Glomerular visceral epithelial cell (primary cell): Measurements from ENCODE around the gene SHANK2.
"Not testable (repeated sequence)": the region's sequence is repeated elsewhere in the genome, so short reads cannot be mapped to it uniquely, and the experiment has no call there.

Experiments
- DNase-seq: peaks from one replicate; pipeline ENCODE4 v3.0.0-alpha.2; 2016; ENCODE audit errors: extremely low spot score

SHANK2 gene

DNA sequence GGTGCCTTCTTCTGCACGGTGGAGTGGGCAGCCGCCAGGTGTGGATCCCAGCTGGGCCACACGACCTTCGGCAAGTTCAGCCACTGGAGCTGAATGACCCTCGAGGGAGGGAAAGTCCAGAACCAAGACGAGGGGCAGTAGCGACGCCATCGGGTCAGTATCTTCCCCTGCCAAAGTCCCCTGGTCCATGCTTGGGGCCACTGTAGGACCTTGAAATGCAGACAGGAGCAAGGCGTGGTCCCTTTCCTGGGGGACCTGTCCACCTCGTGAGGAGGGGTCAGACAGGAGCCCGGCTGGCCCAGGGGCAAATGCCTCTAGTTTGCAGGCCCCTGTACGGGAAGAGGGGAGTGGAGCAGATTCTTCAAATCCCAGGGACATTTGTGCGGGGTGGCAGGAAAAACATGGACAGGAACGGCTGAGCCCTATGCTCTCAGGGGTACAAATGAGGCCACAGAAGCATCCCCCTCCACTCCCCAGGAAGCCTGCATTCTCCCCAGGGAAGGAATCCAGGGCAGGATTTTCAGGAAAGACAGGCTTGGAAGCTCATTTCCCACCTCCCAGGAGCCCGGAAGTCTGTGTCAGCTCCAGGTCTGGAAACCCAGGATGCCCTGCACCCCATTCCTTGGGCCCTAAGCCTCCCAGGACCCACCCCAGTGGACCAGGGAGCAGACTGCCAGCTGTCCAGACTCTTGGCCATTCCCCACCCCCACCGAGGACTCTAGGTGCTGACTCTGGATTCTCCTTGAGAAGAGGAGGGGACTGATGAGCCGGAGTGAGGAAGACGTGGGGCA, 6.6 kb downstream of the SHANK2 start:
- DNase-seq, result no peak

DNA sequence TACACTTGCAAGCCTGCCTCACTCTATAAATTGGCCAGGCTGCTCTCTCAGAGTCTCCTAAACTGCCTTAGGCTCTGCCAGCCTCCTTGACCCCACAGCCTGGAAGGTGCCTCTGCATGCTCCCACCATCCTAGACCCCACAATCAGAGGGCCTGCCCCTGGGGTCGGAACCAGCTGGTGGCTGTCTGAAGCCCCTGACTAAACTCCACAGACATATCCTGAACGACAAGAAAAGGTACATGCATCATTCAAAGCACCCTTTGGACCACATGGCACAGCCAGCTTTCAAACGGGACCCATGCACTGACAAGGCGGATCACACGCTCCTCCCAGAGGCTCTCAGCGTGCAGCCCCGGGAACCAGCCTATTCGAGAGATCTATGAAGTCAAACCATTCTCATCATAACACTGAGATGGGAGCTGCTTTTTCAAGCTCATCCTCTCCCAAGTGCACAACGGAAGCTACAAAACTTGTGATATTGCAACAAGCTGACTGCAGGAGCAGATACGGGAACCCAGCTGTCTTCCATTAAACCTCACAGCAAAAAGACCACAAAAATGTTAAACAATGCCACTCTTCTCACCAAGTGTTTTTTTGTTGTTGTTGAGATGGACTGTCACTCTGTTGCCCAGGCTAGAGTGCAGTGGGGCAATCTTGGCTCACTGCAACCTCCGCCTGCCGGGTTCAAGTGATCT, 8.1 kb downstream of the SHANK2 start:
- DNase-seq, result no peak

- no peak for DNase-seq
Measured at GRCh38 chr11:71242391-71242790, 10.0 kb downstream of the SHANK2 start.

GRCh38 chr11:71241721-71242259, 10.6 kb downstream of the SHANK2 start:
- no peak for DNase-seq

DNA sequence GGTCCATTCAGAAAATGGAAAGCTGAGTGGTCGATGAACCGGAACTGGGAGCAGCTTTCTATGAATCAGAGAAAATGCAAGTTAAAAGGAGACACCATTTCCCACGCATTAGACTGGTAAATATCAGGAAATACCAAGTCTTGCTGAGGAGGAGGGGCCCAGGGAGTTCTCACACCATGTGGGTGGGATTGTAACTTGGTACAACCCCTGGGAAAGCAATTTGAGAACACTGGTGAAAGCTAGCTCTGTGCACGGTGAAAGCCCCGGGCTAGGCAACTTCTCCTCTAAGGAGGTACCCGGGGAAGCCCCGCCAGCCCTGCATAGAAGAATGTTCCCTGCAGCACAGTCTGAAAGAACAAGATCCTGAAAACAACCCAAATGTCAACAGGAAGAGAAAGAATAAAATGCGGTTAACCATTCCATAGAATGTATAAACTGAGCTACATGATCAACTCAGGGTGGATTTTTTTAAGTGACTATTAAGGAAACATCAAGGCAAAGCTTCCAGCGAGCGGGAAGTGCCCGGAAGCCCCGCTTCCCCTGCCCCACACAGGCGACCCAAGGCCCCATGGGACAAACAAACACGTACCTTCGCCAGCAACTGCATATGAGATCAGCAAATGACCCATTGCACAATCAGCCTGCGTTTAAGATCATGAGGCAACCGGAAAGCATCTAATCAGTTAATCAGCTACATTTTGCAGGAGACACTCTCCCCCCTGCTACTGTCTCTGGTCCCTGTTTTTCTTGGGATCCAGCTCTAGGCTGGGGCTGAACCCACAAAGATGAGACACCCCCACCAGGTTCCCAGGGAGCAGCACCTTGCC, 11.3 kb downstream of the SHANK2 start:
- peak; percentile 85 for DNase-seq

DNA sequence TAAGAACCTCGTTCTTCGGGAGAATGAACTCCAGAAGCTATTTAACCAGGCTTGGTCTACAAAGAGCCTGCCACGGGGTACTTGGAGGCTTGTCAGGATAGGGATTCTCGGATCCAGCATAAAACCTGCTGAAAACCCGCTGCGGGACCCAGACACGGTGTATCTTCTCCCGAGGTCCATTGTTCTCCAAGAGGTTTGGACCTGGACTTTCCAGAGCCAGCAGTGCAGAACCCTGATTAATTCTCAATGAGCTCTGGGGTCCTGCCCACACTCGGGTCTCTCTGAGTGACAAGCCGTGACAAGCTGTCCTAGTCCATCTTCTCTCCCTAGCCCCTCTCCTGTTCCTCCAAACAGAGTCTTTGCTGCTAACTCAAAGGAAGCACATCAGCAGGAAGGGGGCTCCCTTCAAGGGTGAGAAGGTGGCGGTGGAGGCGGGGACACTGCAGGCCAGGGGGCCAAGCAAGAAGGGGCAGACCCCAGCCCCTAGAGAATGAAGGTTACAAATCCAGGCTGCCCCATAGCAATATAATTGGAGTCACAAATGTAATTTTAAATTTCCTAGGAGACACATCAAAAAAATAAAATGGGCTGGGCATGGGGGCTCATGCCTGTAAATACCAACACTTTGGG, 12.2 kb downstream of the SHANK2 start:
- no peak for DNase-seq

DNA sequence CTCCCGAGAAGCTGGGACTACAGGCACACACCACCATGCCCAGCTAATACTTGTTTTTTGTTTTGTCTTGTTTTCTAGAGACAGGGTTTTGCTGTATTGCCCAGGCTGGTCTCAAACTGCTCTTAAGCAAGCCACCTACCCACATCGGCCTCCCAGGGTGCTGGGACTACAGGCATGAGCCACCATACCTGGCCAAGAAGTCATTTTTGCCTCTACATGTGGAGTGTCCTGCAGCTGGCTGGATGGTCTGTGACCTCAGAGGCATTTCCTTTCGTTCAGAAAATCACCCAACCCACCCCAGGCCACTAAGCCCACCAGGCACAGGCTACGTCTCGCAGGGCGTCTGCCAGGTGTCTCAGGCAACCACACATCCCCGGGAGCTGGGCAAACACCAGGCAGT, 12.8 kb downstream of the SHANK2 start:
- DNase-seq, result no peak

DNA sequence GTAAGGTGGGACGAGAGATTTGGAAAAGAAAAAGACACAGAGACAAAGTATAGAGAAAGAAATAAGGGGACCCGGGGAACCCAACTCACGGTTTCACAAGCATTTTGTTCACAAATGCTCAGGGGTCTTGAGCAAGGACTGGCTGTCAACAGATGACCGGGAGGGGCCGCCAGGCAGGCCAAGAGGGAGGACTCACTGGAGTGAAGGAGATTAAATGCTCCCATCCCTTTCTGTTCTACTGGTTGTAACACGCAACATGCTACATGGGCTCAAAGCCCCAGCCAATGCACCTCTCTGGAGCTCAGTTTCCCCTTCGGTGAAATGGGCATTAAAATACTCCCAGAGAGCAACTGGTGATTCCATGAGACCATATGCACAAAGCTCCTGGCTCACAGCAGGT, 13.4 kb downstream of the SHANK2 start:
- no peak for DNase-seq

- DNase-seq, result no peak
Measured at GRCh38 chr11:71238285-71238875, 14.0 kb downstream of the SHANK2 start.

DNA sequence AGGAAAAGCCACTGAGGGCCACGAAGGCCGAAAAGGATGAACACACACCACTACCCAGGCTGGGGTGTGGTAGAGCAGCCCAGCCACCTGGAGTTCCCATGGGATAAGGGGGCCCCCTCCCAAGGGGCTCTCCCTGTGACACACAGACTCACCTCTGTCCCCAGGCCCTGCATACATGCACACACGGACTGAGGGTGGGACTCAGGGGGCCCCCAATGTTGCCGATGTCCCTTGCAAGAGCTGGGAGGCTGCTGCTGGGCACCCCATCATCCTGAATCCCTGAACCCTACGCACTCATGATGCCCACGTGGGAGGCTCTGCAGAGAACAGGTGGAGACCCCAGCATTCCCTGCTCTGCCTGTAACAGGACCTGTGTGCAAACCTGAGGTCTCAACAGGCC, 14.5 kb downstream of the SHANK2 start:
- DNase-seq, result no peak

DNA sequence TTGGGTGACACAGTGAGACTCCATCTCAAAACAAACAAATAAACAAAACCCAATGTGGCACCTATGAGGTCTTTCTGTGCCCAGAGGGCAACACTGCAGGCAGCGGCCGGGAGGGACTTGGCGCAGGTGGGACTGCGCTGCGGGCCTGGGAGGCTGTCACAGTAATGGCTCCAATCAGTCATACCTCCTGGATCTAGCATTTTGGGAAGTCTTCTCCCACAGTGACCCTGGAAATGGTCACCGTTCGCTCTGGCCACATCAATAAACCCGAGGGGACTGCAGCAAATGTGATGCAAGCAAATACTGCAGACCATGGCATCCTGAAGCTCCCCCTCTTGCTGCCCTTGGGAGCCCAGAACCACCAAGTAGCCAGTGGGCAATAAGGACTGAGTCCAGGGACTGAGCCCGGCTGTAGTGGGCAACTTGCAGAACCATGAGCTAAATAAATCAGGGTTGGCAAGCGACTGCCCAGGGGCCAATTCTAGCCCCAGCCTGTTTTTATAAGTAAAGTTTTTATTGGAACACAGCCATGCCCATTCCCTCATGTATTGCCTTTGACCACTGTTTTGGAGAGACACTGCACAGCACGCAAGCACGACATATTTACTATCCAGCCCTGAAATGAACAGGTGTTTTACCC, 15.4 kb downstream of the SHANK2 start:
- DNase-seq, result no peak

DNA sequence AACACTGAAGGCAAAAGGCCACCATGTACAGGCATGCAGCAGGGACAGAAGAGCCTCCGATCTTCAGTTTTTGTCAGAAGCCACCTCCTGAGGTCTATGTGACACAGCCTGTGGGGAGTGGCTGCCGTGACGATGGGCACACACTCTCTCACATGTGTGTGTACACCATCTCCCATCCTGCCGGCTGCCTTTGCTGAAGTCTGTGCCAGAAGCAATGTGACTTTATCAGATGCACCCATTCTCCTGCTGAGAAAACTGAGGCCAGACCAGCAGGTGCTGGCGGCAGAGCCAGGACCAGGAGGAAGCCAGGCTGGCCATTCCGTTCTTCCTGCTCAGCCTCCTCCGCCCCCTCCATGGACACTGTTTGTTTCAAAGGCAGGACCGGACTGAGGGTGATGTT, 16.7 kb downstream of the SHANK2 start:
- no peak for DNase-seq

DNA sequence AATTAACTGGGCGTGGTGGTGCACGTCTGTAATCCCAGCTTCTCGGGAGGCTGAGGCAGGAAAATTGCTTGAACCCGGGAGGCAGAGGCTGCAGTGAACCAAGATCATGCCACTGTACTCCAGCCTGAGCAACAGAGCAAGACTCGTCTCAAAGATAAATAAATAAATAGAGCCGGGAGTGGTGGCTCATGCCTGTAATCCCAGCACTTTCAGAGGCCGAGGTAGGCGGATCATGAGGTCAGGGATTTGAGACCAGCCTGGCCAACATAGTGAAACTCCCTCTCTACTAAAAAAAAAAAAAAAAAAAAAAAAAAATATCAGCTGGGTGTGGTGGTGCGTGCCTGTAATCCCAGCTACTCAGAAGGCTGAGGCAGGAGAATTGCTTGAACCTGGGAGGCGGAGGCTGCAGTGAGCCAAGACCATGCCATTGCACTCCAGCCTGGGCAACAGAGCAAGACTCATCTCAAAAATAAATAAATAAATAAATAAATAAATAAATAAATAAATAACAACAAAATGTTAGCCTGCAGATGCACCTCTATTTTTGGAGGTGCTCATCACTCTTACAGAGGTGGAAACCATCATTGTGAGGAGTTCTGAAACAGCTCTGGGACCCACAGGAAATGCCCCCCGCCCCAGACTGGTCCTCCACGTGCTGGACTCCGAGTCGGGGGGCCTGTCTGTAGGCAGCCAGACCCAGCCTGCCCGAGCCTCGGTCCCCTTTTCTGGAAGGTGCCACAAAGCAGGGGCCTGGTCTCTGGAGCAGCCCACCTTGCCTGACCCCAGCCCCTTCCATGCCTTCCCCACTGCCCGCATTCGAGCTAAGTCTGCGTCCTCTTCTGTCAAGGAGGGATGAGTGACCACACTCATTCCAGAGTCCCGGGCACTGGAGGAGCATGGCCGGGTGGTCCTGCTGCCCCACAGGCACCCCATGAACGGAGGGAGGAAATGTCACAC, 18.2 kb downstream of the SHANK2 start:
- DNase-seq, result not testable (repeated sequence)

DNA sequence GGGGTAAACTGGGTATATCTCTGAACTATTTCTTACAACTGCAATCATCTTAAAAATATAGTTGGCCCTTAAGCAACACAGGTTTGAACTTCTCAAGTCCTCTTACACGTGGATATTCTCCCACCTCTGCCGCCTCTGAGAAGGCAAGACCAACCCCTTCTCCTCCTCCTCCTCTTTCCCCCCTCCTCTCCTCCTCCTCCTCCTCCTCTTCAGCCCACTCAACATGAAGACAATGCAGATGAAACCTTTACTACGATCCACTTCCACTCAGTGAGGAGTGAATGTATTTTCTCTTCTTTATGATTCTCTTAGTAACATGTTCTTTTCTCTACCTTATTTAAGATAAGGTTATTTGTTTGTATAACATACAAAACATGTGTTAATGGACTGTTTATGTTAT, 20.0 kb downstream of the SHANK2 start:
- no peak for DNase-seq

GRCh38 chr11:71228961-71229360, 23.4 kb downstream of the SHANK2 start:
- DNase-seq, result no peak

DNA sequence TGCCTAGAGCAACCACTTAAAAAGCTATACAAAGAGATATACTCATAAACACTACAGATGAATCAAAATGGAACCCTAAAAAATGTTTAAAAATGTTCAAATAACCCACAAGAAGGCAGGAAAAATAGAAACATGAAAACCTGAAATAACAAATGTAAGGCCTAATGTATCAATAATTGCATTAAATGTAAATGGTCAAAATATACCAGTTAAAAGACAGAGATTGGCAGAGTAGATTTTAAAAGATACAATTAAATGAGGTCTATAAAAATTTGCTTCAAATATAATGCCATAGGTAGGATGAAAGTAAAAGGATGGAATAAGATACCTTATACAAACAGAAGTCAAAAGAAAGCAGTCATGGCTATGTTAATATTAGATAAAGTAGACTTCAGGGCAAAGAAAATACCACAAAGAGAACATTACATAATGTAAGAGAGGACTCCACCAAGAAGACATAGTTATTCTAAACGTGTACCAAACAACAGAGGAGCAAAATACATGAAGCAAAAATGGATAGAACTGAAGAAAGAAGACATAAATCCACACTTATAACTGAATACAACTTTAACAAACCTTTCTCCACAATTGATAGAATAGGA, 25.2 kb downstream of the SHANK2 start:
- no peak for DNase-seq

GRCh38 chr11:71223671-71224660, 28.4 kb downstream of the SHANK2 start:
- no peak for DNase-seq

- no peak for DNase-seq
Measured at GRCh38 chr11:71223081-71223405, 29.3 kb downstream of the SHANK2 start.
